DND-41 (cell line): Measurements from ENCODE around the gene NUDT4.

Source experiments
- CTCF ChIP-seq: IDR thresholded peaks from 2 replicates; pipeline ENCODE4 v1.5.1; 2012; ENCODE audit warnings: borderline replicate concordance, low read length, moderate library complexity, mild to moderate bottlenecking; ENCODE audit not compliant: poor library complexity, severe bottlenecking; ENCODE audit errors: extremely low read depth
- EZH2 ChIP-seq: IDR thresholded peaks from 3 replicates; pipeline ENCODE4 v1.6.1; 2012; ENCODE audit warnings: borderline replicate concordance, low read depth, mild to moderate bottlenecking, moderate library complexity, low read length, inconsistent platforms; ENCODE audit not compliant: severe bottlenecking

DNA sequence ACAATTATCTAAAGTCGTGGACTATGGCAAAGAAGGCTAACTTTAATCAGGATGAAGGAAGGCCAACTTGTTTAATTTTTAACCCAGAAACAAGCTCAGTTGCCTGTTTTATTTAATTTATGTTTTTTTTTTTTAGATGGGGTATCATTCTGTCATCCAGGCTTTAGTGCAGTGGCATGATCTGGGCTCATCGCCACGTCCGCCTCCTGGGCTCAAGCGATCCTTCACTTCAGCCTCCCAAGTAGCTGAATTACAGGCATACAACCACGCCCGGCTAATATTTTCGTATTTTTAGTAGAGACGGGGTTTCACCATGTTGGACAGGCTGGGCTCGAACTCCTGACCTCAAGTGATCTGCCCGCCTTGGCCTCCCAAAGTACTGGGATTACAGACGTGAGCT, 19.7 kb downstream of the NUDT4 start:
- no peak for TF ChIP-seq CTCF
- TF ChIP-seq EZH2: no peak
